OCI-LY7 (cell line): ENCODE results near the gene YJU2. TPM values are rescaled to one million over a fixed set of nuclear protein-coding genes. Genes with fewer than 3 reads are reported as not detected.
A peak's percentile ranks its signal among the peaks of the same experiment; 100 is the strongest.

Experiments
- BruUV-seq: library from RNA; stranded (reverse); fragments of 400-500 nt; replicated peaks from 2 replicates; lab custom pipeline; 2021; lab: Mats Ljungman, UMichigan
- CTCF ChIA-PET: fragments of 300-600 bp; sonication (Branson Sonifier 250); formaldehyde crosslinking; loops from one replicate; lab custom pipeline; 2022; ENCODE audit warnings: antibody characterized with exemption; ENCODE audit not compliant: unreplicated experiment; lab: Charles Lee
- POLR2A ChIA-PET: fragments of 300-600 bp; sonication (Branson Sonifier 250); formaldehyde crosslinking; loops from one replicate; lab custom pipeline; 2022; ENCODE audit warnings: antibody characterized with exemption; lab: Charles Lee
- DNase-seq: peaks from one replicate; pipeline ENCODE4 v3.0.0-alpha.2; 2015; ENCODE audit warnings: low spot score
- H2AFZ ChIP-seq: fragments of 200-600 bp; sonication (generic), shearing (Covaris generic); 2 replicates; pipeline ENCODE4 v1.6.1; 2014; ENCODE audit warnings: mild to moderate bottlenecking, antibody characterized with exemption, low read length, moderate library complexity
- H3K27ac ChIP-seq: fragments of 200-600 bp; sonication (generic); 2 replicates; pipeline ENCODE4 v1.5.1; 2014; ENCODE audit warnings: mixed run types, low read depth, mild to moderate bottlenecking, moderate library complexity, low read length, inconsistent platforms; ENCODE audit not compliant: poor library complexity, severe bottlenecking
- H3K36me3 ChIP-seq: fragments of 200-600 bp; sonication (generic); 2 replicates; pipeline ENCODE4 v1.6.1; 2014; ENCODE audit warnings: mild to moderate bottlenecking, antibody characterized with exemption, low read length, moderate library complexity, mixed read lengths; ENCODE audit not compliant: insufficient read depth
- H3K4me1 ChIP-seq: fragments of 200-600 bp; sonication (generic); 2 replicates; pipeline ENCODE4 v1.5.1; 2014; ENCODE audit warnings: mild to moderate bottlenecking, low read length; ENCODE audit not compliant: insufficient read depth, poor library complexity, severe bottlenecking
- H3K4me2 ChIP-seq: fragments of 200-600 bp; sonication (generic); 2 replicates; pipeline ENCODE4 v1.6.1; 2014; ENCODE audit warnings: mild to moderate bottlenecking, low read length
- H3K4me3 ChIP-seq: fragments of 200-600 bp; sonication (generic); 2 replicates; pipeline ENCODE4 v1.5.1; 2014; ENCODE audit warnings: mild to moderate bottlenecking, low read depth, low read length; ENCODE audit not compliant: poor library complexity, severe bottlenecking
- H3K79me2 ChIP-seq: fragments of 200-600 bp; sonication (generic); 2 replicates; pipeline ENCODE4 v1.6.1; 2016; ENCODE audit warnings: low read depth, mild to moderate bottlenecking, low read length, moderate library complexity, mixed read lengths; ENCODE audit not compliant: insufficient read depth
- H3K9me2 ChIP-seq: fragments of 200-600 bp; sonication (generic); 2 replicates; pipeline ENCODE4 v1.6.1; 2016; ENCODE audit warnings: mild to moderate bottlenecking, low read length, mixed read lengths; ENCODE audit not compliant: insufficient read depth
- H3K9me3 ChIP-seq: fragments of 200-600 bp; sonication (generic); 2 replicates; pipeline ENCODE4 v1.6.1; 2014; ENCODE audit warnings: mild to moderate bottlenecking, mixed run types, low read length, mixed read lengths
- H4K20me1 ChIP-seq: fragments of 200-600 bp; sonication (generic); 2 replicates; pipeline ENCODE4 v1.6.1; 2014; ENCODE audit warnings: mild to moderate bottlenecking, antibody characterized with exemption, low read length, moderate library complexity, mixed read lengths; ENCODE audit not compliant: insufficient read depth
- CTCF ChIP-seq: fragments of 200-600 bp; sonication (generic); conservative IDR thresholded peaks from 2 replicates; pipeline ENCODE4 v1.5.1; 2014; ENCODE audit warnings: mild to moderate bottlenecking, antibody characterized with exemption, low read length, moderate library complexity, mixed read lengths
- EZH2phosphoT487 ChIP-seq: fragments of 200-600 bp; sonication (generic); IDR thresholded peaks from 2 replicates; pipeline ENCODE4 v1.6.1; 2018; ENCODE audit warnings: low read depth, borderline replicate concordance, mild to moderate bottlenecking, mixed run types, antibody characterized with exemption, low read length, moderate library complexity, mixed read lengths
- intact Hi-C: fragments of 100-400 bp; cut with micrococcal nuclease; formaldehyde crosslinking; loops from one replicate; pipeline ENCODE4 v1.10.0; 2022; ENCODE audit not compliant: unreplicated experiment
- total RNA-seq, 2 experiments: library from RNA; depleted of rRNA in 1 of 2; stranded (reverse); fragments of >200 nt in 1 of 2; shearing (Covaris generic) in 1 of 2; gene quantifications; 2 replicates each; pipeline ENCODE4 v1.2.3, GENCODE V29; 2014 to 2022

YJU2 gene
- total RNA-seq, 2 experiments from 2014 or later: 35.0 to 38.2 TPM

- Histone ChIP-seq H3K9me2 (no peaks in the 10 kb centered on the region), H3K27ac (no peak overlapping the region), H3K4me1 (no peaks in the 10 kb centered on the region), H4K20me1 (no peaks in the 10 kb centered on the region), H3K36me3 (no peaks in the 10 kb centered on the region), H3K4me3 (no peak overlapping the region), H3K9me3 (no peaks in the 10 kb centered on the region), H3K4me2 (no peak overlapping the region), H3K79me2 (no peaks in the 10 kb centered on the region), H2AFZ (no peak overlapping the region)
- ChIA-PET POLR2A (interaction anchor here (0.6 to 0.7 kb wide), 2 partner anchors 17 to 23 kb away, joined by 3 to 5 read pairs; no protein-coding TSS in a partner anchor), CTCF (interaction anchor here (0.6 kb wide), 1 partner anchor 29 kb away, joined by 10 read pairs; no protein-coding TSS in a partner anchor)
- BruUV-seq: no TSS peak
- intact Hi-C loops: no loop called here
- peak; percentile 50 for DNase-seq
- TF ChIP-seq EZH2phosphoT487: no peak
- TF ChIP-seq CTCF: no peak
These were observed 49.3 kb downstream of the YJU2 start for GRCh38 chr19:4295972-4296771.

- no peaks in the 10 kb centered on the region for H3K9me2 ChIP-seq
- CTCF ChIA-PET: no interaction called here
These were observed 51.3 kb downstream of the YJU2 start for GRCh38 chr19:4297901-4298809.

More at GRCh38 chr19:4297901-4298809, 51.3 kb downstream of the YJU2 start:
- no peaks in the 10 kb centered on the region for H3K9me3 ChIP-seq
- DNase-seq: no peak
- POLR2A ChIA-PET: no interaction called here
- no peak overlapping the region for H3K4me3 ChIP-seq
- intact Hi-C loops: no loop called here
- H3K27ac ChIP-seq: no peak overlapping the region
- no TSS peak for BruUV-seq
- H3K36me3 ChIP-seq: no peaks in the 10 kb centered on the region
- H3K4me2 ChIP-seq: no peak overlapping the region
- H2AFZ ChIP-seq: no peak overlapping the region
- H4K20me1 ChIP-seq: no peaks in the 10 kb centered on the region
- H3K4me1 ChIP-seq: peaks cover 13% of the 10 kb centered on the region
- H3K79me2 ChIP-seq: no peaks in the 10 kb centered on the region
- no peak for TF ChIP-seq CTCF
- TF ChIP-seq EZH2phosphoT487: no peak
